ENCODE measurements around the gene TBX5.

Gene TBX5

DNA sequence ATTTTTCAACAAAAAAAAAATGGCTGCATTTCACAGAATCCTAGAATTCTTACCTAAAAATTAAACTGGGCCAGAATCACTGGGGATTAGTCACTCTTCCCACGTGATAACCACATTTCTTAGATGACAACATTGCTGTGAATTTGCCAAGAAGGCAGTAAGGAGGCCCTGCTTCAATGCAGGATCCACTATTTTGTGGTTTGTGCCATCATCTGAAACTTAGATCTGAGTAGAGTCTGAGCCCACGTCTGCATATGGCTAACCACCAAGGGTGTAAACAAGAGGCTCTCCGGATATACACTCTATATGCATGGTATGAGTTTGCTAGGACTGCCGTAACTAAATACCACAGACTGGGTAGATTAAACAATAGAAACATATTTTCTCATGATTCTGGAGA, 24.4 kb upstream of the TBX5 start:
- no peak for DNase-seq

DNA sequence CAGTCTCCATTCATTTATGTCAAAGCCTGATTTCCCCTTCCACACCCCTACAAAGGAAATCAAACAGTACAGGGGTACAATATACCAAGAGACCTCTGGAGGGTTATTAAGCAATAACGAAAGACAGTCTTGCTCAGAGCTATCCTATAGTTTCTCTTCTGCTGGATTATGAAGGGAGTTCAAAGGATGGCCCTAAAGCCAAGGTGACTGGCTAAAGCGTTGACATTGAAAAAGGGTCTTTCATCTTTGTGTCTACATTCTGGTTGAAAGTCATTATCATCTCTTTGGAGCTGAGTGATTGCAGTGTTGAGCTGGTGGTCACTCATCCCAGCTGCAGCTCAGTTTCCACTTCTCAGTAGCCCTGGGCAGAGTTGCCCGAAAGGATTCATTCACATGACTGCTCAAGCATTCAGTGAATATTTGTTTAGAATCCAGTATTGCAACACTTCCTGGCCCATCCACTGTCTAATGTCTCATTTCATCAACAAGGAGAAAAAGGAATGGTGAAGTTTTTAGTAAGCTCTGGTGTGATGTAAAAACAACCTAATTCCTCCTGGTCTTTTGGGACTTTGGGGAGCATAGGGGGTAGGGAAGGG, 19.2 kb upstream of the TBX5 start:
- DNase-seq = no peak

DNA sequence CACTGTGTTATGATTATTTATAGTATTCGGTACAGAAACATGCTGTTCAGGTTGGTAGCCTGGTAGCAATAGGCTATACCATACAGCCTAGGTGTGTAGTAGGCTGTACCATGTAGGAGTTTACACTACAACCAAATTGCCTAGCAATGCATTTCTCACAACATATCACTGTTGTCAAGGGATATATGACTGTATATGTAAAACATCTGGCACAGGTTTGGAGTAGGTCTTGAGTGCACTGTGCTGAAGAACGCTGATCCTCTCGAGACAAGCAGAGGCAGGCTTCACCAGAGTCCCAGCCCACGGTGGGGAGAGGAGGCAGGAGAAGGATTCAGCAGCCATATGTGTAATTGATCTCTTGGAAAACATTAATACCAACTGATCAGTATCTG, 15.0 kb upstream of the TBX5 start:
- no peak for DNase-seq

DNA sequence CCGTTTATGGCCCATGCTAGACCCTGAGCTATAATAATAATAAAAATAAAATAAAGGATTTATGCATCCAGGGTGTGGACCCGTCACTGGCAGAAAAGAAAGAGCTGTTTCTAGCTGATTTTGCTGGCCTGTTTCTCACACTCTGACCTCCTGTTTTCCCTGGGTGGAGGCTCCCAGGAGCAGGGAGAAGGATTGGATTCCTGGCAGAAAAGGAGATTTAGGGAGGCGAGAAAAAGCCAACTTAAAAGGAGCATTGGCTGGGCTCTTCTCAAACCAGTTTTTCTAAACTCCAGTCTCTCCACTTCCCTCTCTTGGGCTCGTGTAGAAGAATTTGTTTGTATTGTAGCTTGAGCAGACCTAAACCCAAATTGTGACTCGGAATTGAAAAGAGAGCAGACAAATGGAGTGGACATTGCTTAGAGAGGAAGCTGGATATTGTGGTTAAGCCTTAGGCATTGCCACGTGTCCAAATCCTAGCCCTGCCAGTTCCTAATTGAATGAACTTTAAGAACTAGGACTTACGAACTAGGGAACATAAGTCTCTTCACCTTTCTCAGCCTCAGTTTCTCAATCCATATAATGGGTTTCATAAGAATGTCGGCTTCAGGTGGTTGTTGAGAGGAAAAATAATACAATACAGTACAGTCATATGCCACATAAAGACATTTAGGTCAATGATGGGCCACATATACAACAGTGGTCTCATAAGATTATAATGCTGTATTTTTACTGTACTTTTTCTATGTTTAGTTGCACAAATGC, 14.4 kb upstream of the TBX5 start:
- DNase-seq = no peak

DNA sequence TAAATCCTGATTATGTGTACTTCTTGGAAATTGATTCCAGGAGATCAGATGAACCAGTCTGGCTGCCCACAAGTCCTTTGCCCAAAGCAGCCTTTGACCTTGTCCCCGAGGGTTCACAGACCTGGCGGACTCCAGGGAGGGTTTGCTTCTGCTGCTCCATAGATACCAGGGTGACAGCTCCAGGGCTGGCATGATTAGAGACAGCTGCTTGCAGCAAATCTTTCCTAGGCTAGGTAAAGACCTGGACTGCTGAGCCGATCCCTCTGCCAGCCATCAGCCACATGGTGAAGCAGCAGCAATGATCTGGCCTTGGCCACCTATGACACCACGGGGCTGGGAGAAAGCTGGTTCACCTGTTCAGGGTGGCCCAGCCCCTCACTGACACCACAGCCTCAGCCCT, 10.1 kb upstream of the TBX5 start:
- DNase-seq = no peak

DNA sequence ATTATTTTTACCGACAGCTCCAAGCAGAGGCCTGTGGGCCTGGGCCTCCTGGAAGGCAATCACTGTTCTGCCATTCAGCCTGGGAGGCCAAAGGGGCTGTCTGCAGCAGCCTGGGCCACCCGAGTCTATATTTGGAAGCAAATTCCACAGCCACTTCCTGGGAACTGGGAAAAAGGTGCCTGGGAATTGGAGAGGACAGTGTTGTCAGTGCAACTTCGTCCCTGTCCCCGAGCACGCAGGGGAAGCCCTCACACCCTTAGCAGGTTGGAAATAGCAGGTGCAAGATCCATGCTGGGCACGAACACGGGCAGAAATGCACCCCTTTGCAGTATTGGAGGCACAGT, 9.6 kb upstream of the TBX5 start:
- DNase-seq = no peak

DNA sequence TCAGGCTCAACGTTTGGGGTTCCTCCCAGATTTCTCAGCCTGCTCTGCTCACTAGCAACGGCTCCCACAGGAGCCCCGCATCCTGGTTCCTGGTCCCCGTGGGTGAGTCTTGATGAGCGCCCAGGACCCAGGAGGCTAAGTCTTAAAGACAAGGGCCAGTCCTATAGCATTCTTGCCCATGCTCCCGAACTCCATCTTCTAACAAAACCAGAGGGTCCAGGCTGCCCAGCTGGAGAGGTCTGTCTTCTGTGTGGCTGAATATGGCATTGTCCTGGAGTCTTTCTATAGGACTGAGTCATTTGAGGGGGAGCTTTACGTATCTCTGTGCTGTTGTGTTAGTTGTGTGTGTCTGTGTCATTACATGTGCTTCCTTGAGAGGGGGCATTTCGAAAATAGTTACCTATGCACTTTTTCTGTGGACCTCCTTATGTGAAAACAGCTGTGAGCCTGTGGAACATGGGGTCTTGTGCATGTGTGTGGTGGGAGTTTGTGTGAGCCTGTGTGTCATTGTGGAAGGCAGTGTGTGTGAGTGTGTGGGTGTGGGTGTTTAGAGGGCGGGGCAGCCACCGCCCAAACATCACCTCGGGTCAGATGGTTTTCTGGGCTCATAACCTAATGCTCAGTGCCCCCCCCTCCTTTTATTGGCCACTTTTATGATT, 9.1 kb upstream of the TBX5 start:
- no peak for DNase-seq

DNA sequence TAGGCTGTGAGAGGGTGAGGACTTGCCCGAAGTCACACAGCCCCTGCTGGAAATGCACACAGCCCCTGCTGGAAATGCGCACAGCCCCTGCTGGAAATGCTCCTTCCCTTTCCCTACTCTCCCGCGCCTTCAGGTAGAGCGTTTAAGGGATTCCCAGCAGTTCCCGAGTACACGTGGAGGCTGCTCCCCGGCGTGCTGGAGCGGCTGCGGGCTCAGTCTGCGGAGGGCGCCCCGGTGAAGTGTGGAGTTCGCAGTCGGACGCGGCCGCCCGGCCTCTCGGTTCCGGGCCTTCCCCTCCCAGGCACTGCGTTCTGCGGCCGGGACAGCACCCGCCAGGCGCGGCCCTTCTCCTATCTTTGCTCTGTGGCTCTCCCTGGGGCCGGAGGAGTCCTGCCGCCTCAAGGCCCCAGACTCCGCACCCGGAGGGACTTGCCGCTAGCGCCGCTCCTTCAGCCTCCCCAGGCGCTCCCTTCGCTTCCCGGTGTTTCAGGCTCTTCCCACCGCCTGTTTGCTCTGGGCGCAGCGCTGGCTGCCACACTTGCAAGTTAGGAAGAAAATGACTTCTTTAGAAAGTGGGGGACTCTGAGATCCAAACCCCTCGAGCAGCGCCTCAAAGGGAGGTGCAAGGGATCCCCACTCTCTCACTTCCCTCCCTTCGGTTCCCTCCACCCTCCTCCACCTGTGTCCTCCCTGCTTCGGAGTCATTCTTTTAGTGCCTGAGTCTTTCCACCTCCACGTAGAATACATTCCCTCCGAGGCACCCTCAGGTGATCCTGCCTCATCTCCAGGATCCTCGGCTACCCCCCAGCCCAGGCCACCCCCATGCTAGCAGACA, 8.3 kb upstream of the TBX5 start:
- no peak for DNase-seq

DNA sequence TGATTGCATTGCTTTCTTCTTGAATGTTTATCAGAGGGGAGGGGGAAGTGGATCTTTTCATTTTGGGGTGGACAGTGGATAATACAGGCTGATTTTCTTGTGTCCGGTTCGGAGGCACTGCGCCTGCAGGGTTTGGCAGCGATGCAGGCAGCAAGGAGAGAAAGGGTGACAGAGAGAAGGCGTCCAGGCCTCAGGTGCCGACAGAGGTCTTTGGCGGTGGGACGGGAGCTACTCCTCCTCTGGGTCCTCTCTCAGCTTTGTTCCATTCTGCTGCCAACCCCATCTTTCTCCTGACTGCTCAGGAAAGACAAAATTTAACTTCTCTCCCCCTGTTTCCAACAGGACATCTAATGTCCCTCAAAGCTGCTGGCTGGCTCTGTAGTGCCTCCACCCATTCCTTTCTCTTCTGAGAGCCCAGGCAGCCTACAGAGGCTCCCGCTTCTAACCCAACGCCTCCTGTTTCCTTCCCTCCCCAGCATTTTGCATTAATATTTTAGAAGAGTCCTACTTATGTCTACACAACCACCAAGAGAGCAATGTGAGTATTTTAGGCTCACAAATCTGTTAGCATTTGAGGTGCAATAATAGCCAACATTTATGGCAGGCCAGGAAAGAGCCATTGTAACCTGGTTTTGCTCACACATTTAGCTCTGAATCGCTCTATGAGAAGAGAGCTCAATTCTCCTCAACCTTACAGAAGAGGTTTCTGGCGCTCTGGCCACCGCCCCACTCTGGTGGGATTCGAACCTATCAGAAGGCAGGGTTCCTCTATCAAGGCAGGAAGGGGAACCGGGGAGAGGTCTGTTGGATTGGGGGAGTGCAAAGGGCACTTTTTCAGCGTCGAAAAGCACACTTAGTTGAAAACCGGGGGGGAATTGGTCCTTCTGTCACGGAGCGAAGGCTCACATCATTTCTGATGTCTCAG, 7.1 kb upstream of the TBX5 start:
- DNase-seq = no peak

DNA sequence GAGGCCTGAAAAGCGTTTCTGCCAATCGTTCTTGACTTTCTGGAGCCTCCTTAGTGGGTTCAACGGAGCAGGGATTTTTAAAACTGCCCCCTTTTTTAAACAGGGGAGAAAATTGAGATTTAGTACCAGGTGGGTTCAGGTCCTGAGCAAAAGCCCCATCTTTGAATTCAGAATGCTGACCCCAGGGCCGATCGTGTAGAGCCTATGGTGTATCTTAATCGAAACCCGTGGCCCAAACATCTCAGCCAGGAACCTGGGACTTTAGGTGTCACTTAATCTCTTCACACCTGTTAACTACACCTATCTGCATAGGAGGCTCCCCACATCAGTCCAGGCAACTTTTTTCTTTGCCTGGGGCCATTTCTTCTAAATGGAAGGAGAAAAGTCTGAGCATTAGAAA, 6.4 kb upstream of the TBX5 start:
- DNase-seq = no peak

DNA sequence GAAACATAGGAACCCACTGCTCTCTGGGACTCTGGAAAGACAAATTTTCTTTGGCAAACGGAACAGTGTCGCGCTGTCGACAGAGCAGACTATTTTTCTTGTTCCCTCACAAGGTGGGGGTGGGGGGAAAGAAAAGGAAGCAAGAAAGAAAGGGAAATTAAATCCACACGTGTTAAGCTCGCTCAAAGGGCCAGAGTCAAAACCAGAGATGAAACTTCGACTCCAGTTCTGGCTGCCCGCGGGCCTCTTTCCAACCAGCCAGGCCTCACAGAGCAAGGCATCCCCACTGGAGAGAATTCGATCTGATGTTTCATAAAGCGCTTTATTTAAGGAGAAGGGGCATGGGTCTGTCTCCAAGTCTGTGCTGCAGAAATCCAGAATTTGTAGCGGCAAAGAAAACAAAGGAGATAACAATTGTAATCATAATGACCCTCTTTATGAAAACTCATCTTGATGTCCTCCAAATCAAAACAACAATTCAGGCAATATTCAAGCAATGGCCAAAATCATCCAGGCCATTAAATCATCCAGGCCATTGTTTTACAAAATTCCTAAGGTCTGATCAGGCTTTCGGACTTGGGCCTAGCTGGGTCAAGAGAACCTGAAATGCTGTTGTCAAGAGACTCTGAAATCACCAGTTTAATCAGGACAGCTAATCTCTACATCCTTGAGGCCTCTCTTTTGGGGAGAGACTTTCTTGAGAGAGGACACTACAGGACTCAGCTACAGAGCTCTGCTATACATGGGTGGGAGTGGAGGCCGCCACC, 5.3 kb upstream of the TBX5 start:
- no peak for DNase-seq

DNA sequence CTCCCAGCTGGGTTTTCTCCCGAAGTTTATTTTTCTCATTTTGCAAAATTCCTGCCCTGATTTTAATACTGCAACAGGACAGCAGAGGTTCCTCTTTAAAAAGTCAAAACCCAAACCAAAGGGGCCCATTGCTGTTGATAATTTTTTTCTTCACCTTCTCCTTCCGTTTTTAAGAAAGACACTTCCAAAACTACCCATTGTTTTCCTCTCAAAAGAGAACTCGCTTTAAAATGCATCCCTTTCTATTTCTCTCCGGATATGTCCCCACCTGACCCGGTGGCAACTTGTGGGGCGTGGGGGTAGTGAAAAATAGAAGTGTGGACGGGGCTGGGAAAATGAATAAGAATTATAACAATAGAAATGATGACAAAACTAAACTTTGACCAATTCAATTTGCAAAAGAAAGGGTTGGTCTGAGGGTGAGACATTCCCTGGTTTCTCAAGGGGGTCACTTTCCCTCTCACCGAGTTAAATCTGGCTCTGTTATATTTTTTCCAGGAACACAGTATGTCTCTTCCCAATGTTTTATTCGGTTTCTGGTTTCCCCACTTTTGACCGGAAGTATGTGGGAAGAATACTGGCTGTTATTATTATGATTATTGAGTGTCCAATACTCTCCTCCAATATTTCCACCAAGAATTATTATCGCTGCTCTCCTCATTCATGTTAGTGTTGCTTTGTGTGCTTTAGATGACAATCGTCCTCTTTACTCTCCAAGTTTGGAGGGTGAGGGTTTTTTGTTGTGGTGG, 4.1 kb upstream of the TBX5 start:
- DNase-seq = no peak

DNA sequence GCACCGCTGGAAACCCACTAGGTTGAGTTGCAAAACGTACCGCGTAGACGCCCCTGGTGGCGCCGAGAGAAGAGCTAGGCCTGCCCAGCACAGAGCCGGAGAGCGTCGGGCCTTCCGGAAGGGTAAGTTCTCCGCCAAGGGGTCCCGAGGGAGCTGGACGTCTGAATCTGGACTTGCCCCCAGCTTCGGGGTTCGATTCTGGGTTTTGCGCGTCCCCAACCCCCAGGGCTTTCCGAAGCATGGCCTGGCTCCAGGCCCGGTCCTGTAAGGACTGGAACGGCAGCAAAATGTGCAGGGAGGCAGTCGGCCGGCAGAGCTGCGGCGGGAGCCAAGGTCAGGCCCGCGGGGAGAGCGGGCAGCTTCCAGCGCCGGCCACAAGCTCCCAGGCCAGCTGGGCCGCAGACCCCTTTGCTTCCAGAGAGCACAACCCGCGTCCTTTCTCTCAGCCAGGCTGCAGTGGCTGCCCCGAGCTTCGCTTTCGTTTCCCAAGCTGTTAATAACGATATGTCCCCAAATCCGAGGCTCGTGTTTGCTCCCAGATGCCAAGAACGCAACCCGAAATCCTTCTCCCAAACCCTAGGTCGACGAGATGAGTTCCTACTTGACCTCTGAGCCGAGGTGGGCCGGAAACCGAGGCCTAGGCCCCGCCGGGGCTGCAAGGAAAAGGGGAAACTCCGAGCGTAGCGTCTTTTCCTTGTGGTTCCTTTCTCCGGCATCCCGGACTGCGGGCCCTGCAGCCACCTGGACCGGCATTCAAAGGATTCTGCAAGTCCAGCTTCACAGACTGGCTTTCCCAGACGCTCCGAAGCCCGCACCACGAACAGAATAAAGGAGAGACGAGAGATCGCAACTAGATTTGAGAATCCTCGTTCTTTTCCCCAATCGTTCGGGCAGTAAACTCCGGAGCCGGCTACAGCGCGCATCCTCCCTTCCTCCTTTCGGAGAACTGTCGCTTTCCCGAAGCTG, 3.2 kb upstream of the TBX5 start:
- no peak for DNase-seq

DNA sequence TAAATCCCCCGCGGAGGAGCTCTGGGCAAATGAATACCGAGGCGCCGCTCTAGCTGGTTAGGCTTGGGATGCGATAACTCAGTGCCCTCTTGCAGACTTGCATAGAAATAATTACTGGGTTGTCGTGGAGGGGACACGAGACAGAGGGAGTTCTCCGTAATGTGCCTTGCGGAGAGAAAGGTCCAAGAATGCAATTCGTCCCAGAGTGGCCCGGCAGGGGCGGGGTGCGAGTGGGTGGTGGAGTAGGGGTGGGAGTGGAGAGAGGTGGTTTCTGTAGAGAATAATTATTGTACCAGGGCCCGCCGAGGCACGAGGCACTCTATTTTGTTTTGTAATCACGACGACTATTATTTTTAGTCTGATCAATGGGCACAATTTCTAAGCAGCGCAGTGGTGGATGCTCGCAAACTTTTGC, 2.5 kb upstream of the TBX5 start:
- DNase-seq = no peak

DNA sequence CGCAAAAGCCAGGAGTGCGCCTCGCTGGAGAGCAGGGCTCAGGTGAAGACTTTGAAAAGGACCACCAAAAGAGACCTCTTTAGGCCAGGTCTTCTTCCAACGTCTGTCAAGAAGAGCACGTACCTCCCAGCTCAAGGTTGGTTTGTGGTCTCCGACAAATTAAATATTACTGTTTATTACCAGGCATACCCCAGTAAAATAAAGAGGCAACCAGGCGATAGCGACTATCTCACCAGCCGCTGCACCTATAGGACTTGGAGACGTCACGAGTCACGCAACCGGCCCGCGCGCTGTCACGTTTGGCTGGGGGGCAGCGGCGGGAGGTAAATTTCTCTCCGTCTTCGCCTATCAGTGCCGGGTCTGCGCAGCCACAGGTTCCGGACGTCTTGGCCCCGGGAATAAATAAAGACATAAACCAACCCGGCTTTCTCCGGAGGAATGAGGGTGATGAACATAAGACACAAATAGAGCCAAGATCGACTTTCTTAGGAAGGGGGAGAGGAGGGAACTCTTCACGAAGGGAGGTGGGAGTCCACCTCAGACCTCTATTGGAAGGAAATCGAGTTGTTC, 2.0 kb upstream of the TBX5 start:
- no peak for DNase-seq

DNA sequence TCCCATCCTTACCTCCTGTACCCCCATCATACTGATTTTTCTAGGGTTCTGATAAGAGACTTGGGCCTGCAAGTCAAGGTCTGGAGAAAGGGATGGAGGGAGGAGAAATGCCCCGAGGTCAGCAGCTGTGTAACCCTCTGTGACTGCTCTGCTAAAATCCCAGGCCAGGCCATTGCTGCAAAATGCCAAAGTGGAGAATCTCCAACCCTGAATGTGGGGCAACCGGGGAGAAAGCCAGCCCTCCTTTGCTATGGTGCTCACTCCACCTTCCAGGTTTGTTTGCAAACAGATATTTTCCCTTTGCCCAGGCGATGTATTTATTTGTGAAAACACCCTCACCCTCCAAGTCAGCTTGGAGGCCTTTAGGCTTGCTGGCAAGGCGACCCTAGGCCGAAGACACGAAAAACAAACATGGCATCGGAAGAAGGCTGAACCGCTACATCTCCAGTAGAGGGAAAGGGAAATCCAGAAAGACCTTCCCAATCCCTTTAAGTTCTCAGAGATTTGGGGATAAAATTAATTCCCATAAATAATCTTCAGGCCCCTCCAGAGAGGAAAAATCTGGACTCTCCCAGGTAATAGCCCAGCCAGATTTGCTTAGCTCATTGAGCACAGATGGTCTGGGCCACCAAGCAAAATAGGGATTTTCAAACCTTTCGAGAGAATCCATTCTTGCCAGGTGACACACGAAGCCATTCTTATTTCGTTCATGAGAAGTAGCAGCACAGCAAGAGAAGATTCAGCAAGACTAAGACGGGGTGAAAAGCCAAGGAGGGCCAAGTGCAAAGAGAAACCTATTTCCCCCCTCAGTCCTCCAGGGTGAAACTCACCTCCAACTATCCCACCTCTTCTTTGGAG, 1.3 kb upstream of the TBX5 start:
- no peak for DNase-seq

DNA sequence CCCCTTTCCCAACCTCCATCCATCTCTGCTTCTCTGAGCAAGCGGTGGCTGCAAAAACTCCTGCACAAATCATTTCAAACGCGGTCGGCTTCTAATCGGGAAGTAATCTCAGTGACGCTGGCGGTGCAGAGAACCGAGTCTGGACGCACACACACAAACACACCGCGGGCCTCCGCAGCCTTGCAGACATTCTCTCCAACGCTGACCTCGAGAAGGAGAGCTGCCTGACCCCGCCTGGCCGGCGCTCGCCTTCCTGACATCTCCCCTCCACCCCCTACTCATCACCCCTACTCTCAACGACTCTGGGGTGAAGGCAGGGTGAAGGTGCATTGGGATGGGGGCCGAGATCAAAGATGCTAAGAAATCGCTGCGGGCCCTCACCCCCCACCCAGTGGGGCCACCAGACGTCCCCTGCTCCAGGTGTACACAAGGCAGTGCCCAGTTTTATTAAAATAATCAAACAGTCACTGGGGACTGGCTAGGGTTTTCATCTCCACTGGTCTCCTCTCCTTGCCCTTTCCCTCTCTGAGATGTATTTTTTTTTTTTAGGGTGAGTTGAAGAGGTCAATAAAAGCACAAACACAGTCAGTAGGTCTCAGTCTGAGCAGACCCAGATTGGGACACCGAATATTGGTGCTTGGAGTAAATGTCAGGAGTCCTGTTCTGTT, 506 bp upstream of the TBX5 start:
- no peak for DNase-seq

Data from activated effector memory CD4-positive, alpha-beta T cell treated with Interleukin-2 at 50 U/mL for 16 hours (primary cell).